ENCODE measurements around the gene ZNF579.

ZNF579 gene

GRCh38 chr19:55566823-55567222 lies 13.8 kb downstream of the ZNF579 start:
- DNase-seq = no peak

GRCh38 chr19:55563261-55563690 lies 17.4 kb downstream of the ZNF579 start:
- DNase-seq = no peak

- no peak for DNase-seq
Measured at GRCh38 chr19:55559684-55560083, 21.0 kb downstream of the ZNF579 start.

- DNase-seq = no peak
Measured at GRCh38 chr19:55554741-55555152, 25.9 kb downstream of the ZNF579 start.

GRCh38 chr19:55554302-55554701 lies 26.3 kb downstream of the ZNF579 start:
- no peak for DNase-seq

GRCh38 chr19:55553217-55554182 lies 27.1 kb downstream of the ZNF579 start:
- no peak for DNase-seq

GRCh38 chr19:55552620-55553019 lies 28.0 kb downstream of the ZNF579 start:
- no peak for DNase-seq

GRCh38 chr19:55552206-55552605 lies 28.4 kb downstream of the ZNF579 start:
- DNase-seq = no peak

- DNase-seq = no peak
Measured at GRCh38 chr19:55550321-55550650, 30.4 kb downstream of the ZNF579 start.

- peak; percentile 34 for DNase-seq
Measured at GRCh38 chr19:55549500-55550320, 30.9 kb downstream of the ZNF579 start.

GRCh38 chr19:55546822-55547614 lies 33.6 kb downstream of the ZNF579 start:
- DNase-seq = no peak

- DNase-seq = no peak
Measured at GRCh38 chr19:55546011-55546410, 34.6 kb downstream of the ZNF579 start.

- DNase-seq = no peak
Measured at GRCh38 chr19:55545443-55545842, 35.2 kb downstream of the ZNF579 start, which contains the start of gene SBK3. Gene SBK3, minus strand, starts transcription at chr19:55545543. Its CDS starts 0 bp downstream, at chr19:55545543.

GRCh38 chr19:55544776-55545439 lies 35.7 kb downstream of the ZNF579 start:
- DNase-seq = no peak

- no peak for DNase-seq
Measured at GRCh38 chr19:55544014-55544413, 36.6 kb downstream of the ZNF579 start.

GRCh38 chr19:55543567-55543966 lies 37.1 kb downstream of the ZNF579 start:
- no peak for DNase-seq

GRCh38 chr19:55542292-55542855 lies 38.3 kb downstream of the ZNF579 start:
- no peak for DNase-seq

GRCh38 chr19:55541091-55541490 lies 39.6 kb downstream of the ZNF579 start:
- DNase-seq = no peak

- no peak for DNase-seq
Measured at GRCh38 chr19:55540619-55541018, 40.0 kb downstream of the ZNF579 start.

GRCh38 chr19:55539090-55539984 lies 41.3 kb downstream of the ZNF579 start:
- no peak for DNase-seq

GRCh38 chr19:55538132-55538531 lies 42.5 kb downstream of the ZNF579 start:
- DNase-seq = no peak
